ENCODE measurements around the gene NR5A1.

NR5A1 gene

DNA sequence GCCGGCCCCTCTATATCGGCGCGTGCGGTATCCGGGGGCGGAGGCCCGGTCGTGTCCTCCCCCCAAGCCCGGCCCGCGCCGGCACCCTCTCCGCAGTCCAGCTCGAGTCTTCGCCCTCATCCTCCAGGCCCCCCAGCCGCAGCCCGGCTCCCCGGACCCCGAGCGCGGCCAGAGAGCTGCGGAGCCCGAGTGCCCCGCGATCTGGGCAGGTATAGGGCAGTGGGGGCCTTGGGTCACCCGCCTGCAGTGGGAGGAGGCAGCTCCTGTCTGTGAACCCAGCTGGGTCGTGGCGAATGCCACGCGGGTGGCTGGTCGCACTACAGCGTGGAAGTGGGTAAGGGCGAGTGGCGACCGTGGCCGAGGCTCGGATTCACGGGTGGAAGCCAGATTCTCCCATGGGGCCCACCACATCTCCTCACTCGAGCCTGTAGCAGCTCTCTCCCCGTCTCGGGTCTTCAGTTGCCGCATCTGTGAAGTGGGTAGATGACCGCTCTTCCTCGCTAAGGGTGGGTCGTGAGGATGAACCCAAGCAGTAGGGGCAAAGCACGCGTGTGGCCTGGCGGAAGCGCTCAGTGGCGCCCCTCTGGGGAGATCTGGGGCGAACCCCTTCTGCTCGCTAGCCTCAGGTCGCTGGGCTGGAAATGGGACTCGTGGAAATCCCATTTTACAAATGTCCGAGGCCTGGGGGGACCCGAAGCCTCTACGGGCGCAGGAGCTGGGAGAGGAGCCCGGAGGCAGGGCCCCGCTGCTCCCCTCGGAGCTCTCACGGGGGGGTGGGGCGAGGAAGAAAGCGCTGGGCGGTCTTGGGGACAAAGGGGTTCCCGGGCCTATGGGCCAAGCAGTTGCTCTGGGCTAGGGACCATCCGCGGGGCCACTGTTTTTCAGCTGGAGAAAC, 1.9 kb downstream of the NR5A1 start:
- TF ChIP-seq, protein P1, sequence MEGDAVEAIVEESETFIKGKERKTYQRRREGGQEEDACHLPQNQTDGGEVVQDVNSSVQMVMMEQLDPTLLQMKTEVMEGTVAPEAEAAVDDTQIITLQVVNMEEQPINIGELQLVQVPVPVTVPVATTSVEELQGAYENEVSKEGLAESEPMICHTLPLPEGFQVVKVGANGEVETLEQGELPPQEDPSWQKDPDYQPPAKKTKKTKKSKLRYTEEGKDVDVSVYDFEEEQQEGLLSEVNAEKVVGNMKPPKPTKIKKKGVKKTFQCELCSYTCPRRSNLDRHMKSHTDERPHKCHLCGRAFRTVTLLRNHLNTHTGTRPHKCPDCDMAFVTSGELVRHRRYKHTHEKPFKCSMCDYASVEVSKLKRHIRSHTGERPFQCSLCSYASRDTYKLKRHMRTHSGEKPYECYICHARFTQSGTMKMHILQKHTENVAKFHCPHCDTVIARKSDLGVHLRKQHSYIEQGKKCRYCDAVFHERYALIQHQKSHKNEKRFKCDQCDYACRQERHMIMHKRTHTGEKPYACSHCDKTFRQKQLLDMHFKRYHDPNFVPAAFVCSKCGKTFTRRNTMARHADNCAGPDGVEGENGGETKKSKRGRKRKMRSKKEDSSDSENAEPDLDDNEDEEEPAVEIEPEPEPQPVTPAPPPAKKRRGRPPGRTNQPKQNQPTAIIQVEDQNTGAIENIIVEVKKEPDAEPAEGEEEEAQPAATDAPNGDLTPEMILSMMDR (IDR thresholded peaks at IDR 0.05; ENCODE audit: low read depth, low read length, missing control alignments): no peak
- Histone ChIP-seq H3K4me3 (ENCODE audit: low read depth, low read length) (no peak overlapping the region), H3K36me3 (replicated peaks) (no peaks in the 10 kb centered on the region), H3K27ac (no peak overlapping the region), H3K27me3 (replicated peaks) (peaks cover 58% of the 10 kb centered on the region)
- DNase-seq: no peak
- in situ Hi-C loops (cut with HindIII; ENCODE audit: low pct_ligation_motif_present, low sequenced_read_pairs): no loop called here

DNA sequence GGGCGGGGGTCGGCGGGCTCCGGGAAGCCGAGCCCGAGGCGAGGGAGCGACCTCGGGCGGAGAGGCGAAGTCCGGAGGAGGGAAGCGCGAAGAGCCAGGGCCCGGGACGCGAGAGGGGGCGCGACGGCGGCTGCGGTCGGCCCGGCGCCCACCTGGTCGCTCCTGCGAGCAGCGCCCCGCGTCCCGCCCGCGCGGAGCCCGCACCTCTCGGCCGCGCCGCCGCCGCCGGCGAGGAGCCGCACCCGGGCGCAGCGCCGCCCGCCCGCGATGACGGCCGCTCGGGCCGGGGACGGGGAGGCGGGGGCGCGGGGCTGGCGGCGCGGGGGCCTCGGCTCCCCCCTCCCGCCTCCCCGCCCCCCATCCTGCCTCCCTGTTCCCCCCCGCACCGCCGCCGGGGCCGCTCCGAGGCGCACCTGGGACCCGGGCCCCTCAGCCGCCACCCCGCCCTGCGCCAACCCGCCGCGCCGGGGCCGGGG, 2.6 kb downstream of the NR5A1 start:
- TF ChIP-seq, protein P1 (IDR thresholded peaks at IDR 0.05; ENCODE audit: low read depth, low read length, missing control alignments): no peak
- no peak for DNase-seq
- Histone ChIP-seq H3K27me3 (replicated peaks) (peaks cover 60% of the 10 kb centered on the region), H3K36me3 (replicated peaks) (no peaks in the 10 kb centered on the region), H3K4me3 (ENCODE audit: low read depth, low read length) (no peak overlapping the region), H3K27ac (no peak overlapping the region)
- in situ Hi-C loops (cut with HindIII; ENCODE audit: low pct_ligation_motif_present, low sequenced_read_pairs): no loop called here

DNA sequence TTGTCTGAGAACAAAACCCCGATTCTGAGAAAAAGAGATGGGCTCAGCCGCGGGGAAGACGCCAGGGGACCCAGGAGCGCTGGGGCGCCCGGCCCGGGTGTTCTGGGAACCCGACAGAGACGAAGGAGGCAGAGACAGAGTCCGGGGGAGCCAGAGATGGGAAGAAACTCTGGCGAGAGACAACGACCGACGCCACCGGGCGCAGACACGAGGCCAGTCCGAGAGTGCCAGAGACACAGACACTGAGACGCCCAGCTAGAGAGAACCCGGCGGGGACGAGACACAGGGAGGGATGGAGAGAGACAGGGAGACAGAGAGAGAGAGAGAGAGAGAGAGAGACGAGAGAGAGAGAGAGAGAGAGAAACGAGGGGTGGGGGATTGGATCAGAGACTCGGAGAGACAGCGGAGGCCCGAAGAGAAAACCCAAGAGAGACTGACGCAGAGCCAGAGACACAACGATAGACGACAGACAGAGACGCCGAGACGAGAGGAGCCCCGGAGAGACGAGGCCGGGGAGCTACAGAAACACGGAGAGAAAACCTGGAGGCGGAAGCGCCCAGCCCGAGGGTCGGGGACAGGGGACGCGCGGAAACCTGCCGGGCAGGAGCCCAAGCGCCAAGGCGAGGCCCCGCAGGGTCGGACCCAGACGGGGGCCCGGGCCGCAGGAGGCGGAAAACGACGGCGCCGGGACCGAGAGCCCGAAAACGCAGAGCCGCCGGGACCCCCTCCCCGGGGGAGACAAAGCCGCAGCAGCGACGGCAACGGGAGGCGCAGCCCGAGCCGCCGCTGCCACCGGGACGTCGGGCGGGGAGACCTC, 3.3 kb downstream of the NR5A1 start:
- no peak overlapping the region for H3K4me3 ChIP-seq (ENCODE audit: low read depth, low read length)
- H3K27me3 ChIP-seq (replicated peaks): peaks cover 65% of the 10 kb centered on the region
- DNase-seq: no peak
- H3K27ac ChIP-seq: no peak overlapping the region
- TF ChIP-seq, protein P1 (IDR thresholded peaks at IDR 0.05; ENCODE audit: low read depth, low read length, missing control alignments): no peak
- H3K36me3 ChIP-seq (replicated peaks): no peaks in the 10 kb centered on the region
- in situ Hi-C loops (cut with HindIII; ENCODE audit: low pct_ligation_motif_present, low sequenced_read_pairs): no loop called here

DNA sequence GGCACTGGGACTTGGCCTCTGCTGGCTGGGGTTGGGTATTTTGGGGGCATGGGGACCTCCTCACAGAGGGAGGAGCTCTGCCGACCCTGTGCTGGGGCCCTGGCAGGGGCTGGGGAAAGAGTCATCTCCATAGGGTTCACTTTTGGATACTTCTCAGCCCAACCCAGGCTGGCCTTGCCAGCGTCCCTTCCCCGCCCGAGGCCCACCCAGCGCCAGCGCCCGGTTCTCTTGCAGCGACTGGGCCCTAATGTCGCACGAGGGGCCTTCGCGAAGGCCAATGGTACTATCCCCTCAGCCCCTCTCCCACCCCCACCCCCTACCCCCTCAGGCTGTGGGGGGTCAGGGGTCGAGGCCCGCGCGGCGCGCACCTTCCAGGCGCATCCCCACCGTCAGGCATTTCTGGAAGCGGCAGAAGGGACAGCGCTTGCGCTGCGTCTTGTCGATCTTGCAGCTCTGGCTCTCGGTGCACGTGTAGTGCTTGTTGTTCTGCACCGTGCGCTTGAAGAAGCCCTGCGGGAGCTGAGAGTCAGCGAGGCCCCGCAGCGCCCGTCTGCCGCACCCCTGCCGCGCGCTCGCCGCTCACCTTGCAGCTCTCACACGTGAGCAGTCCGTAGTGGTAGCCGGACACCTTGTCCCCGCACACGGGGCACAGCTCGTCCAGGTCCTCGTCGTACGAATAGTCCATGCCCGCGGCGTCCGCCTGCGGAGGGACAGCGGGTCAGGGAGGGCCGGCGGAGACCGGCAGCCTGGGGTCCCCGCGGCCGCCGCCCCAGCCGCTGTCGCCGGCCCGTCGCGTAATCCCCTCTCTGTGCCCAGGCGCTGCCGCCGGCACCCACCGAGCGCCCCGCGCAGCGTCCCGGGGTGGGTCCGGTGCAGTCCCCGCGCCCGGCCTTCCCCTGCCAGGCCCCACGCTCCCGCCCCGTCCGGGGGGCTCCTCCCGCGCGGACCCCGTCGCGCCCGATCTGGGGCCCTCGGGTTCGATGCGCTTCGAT, 4.2 kb downstream of the NR5A1 start:
- DNase-seq: no peak
- peaks cover 70% of the 10 kb centered on the region for H3K27me3 ChIP-seq (replicated peaks)
- in situ Hi-C loops (cut with HindIII; ENCODE audit: low pct_ligation_motif_present, low sequenced_read_pairs): no loop called here
- no peaks in the 10 kb centered on the region for H3K36me3 ChIP-seq (replicated peaks)
- no peak overlapping the region for H3K4me3 ChIP-seq (ENCODE audit: low read depth, low read length)
- TF ChIP-seq, protein P1 (IDR thresholded peaks at IDR 0.05; ENCODE audit: low read depth, low read length, missing control alignments): no peak
- H3K27ac ChIP-seq: no peak overlapping the region

DNA sequence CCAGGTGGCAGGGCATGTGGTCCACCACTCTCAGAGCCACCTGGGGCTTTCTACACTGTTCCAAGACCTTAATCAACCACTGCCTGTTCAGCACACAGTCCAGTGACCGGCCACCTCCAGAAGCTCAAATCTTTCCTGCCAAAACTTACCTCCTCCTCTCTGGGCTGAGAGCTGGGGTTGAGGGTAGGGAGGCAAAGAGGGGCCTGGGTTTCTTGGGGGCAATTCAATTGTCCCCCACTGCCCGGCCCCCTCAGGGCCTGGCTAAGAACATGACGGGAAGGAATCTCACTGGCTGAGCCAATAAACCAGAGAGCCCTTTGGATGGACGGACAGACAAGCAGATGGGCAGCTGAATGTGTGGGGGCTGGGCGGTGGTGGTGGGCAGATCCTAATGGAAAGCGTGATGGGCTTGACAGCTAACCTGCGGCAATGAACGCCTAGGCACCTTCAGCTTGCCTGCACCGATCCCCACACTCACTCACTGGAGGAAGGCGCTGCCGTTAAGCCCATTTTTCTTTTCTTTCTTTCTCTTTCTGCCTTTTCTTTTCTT, 5.4 kb downstream of the NR5A1 start:
- Histone ChIP-seq H3K4me3 (ENCODE audit: low read depth, low read length) (no peak overlapping the region), H3K36me3 (replicated peaks) (no peaks in the 10 kb centered on the region), H3K27me3 (replicated peaks) (peaks cover 72% of the 10 kb centered on the region), H3K27ac (no peak overlapping the region)
- TF ChIP-seq, protein P1 (IDR thresholded peaks at IDR 0.05; ENCODE audit: low read depth, low read length, missing control alignments): no peak
- in situ Hi-C loops (cut with HindIII; ENCODE audit: low pct_ligation_motif_present, low sequenced_read_pairs): no loop called here
- DNase-seq: no peak
